GM23338 (cell line): ENCODE measurements around the gene PCBP3. TPM values are rescaled to one million over a fixed set of nuclear protein-coding genes. Genes with fewer than 3 reads are reported as not detected.

Experiments used
- ATAC-seq: fragments of 200-7000 bp; cut with Tn5 transposase; 3 replicates; pipeline ENCODE4 v1.9.1; 2020
- DNase-seq: peaks from one replicate; pipeline ENCODE4 v3.0.0-alpha.2; 2015; ENCODE audit warnings: low spot score
- H2AFZ ChIP-seq: fragments of 200-600 bp; sonication (generic); 2 replicates; pipeline ENCODE4 v1.8.0; 2016; ENCODE audit warnings: antibody characterized with exemption, mild to moderate bottlenecking, moderate library complexity
- H3F3A ChIP-seq: fragments of 200-600 bp; sonication (generic); replicated peaks from 2 replicates; pipeline ENCODE4 v1.8.0; 2017; ENCODE audit warnings: antibody characterized with exemption, mixed run types, low read depth
- H3K27ac ChIP-seq: fragments of 200-600 bp; sonication (generic); 2 replicates; pipeline ENCODE4 v1.6.1; 2016; ENCODE audit warnings: low read depth
- H3K27me3 ChIP-seq: fragments of 200-600 bp; sonication (generic); 2 replicates; pipeline ENCODE4 v1.8.0; 2016; ENCODE audit warnings: mild to moderate bottlenecking, mixed run types, moderate library complexity; ENCODE audit not compliant: insufficient read depth
- H3K36me3 ChIP-seq: fragments of 200-600 bp; sonication (generic); 2 replicates; pipeline ENCODE4 v1.8.0; 2016; ENCODE audit warnings: mild to moderate bottlenecking; ENCODE audit not compliant: insufficient read depth
- H3K4me1 ChIP-seq: fragments of 200-600 bp; sonication (generic); 2 replicates; pipeline ENCODE4 v1.8.0; 2016; ENCODE audit warnings: mild to moderate bottlenecking, moderate library complexity; ENCODE audit not compliant: insufficient read depth
- H3K4me2 ChIP-seq: fragments of 200-600 bp; sonication (generic); 2 replicates; pipeline ENCODE4 v1.7.1; 2017; ENCODE audit warnings: mixed run types
- H3K4me3 ChIP-seq: fragments of 200-600 bp; sonication (generic); 2 replicates; pipeline ENCODE4 v1.6.1; 2016; ENCODE audit warnings: mixed run types
- H3K79me2 ChIP-seq: fragments of 200-600 bp; sonication (generic); replicated peaks from 2 replicates; pipeline ENCODE4 v1.8.0; 2017; ENCODE audit warnings: mild to moderate bottlenecking; ENCODE audit not compliant: insufficient read depth
- H3K9me2 ChIP-seq: fragments of 200-600 bp; sonication (generic); 2 replicates; pipeline ENCODE4 v1.8.0; 2017; ENCODE audit not compliant: insufficient read depth
- H4K20me1 ChIP-seq: fragments of 200-600 bp; sonication (generic); replicated peaks from 2 replicates; pipeline ENCODE4 v1.8.0; 2017; ENCODE audit warnings: mild to moderate bottlenecking; ENCODE audit not compliant: insufficient read depth
- H3K27ac Mint-ChIP-seq: 2 replicates; pipeline ENCODE4 v1.8.0; 2020; ENCODE audit warnings: inconsistent platforms, mild to moderate bottlenecking, moderate library complexity, mixed read lengths
- H3K27me3 Mint-ChIP-seq: 3 replicates; pipeline ENCODE4 v1.8.0; 2022; ENCODE audit warnings: low read depth, mild to moderate bottlenecking, moderate library complexity, mixed read lengths, inconsistent platforms; ENCODE audit not compliant: insufficient read depth, poor library complexity
- H3K36me3 Mint-ChIP-seq: 3 replicates; pipeline ENCODE4 v1.8.0; 2021; ENCODE audit warnings: low read depth, mild to moderate bottlenecking, inconsistent platforms, moderate library complexity, mixed read lengths
- H3K4me1 Mint-ChIP-seq: 3 replicates; pipeline ENCODE4 v1.8.0; 2020; ENCODE audit warnings: mild to moderate bottlenecking, inconsistent platforms, mixed read lengths
- H3K4me3 Mint-ChIP-seq: 3 replicates; pipeline ENCODE4 v1.8.0; 2021; ENCODE audit warnings: moderate library complexity, mild to moderate bottlenecking, inconsistent platforms, mixed read lengths
- H3K9me3 Mint-ChIP-seq: 3 replicates; pipeline ENCODE4 v1.8.0; 2020; ENCODE audit warnings: moderate library complexity, mild to moderate bottlenecking, inconsistent platforms, mixed read lengths
- CREB1 ChIP-seq: fragments of 250-450 bp; sonication (Bioruptor Pico); IDR thresholded peaks from 2 replicates; pipeline ENCODE4 v1.5.0; 2020; ENCODE audit warnings: low read depth, mild to moderate bottlenecking, moderate library complexity
- EZH2 ChIP-seq: fragments of 200-600 bp; sonication (generic); IDR thresholded peaks from one replicate; pipeline ENCODE4 v1.8.0; 2017; ENCODE audit warnings: antibody characterized with exemption, mild to moderate bottlenecking, low read depth; ENCODE audit not compliant: unreplicated experiment
- EZH2phosphoT487 ChIP-seq: fragments of 200-600 bp; sonication (generic); IDR thresholded peaks from one replicate; pipeline ENCODE4 v1.8.1; 2018; ENCODE audit warnings: antibody characterized with exemption; ENCODE audit not compliant: unreplicated experiment
- JUNB ChIP-seq: IDR thresholded peaks from one replicate; pipeline ENCODE4 v1.6.1; 2016; ENCODE audit warnings: antibody characterized with exemption; ENCODE audit not compliant: unreplicated experiment
- NANOG ChIP-seq: IDR thresholded peaks from 2 replicates; pipeline ENCODE4 v1.6.1; 2016; ENCODE audit warnings: antibody characterized with exemption, borderline replicate concordance
- POLR2AphosphoS5 ChIP-seq: IDR thresholded peaks from 2 replicates; pipeline ENCODE4 v1.6.1; 2016; ENCODE audit warnings: antibody characterized with exemption, low read depth
- STAT1 ChIP-seq: IDR thresholded peaks from one replicate; pipeline ENCODE4 v1.6.1; 2016; ENCODE audit warnings: antibody characterized with exemption; ENCODE audit not compliant: unreplicated experiment
- ZNF114 ChIP-seq: fragments of 250-450 bp; sonication (Bioruptor Pico); IDR thresholded peaks from 2 replicates; pipeline ENCODE4 v1.5.0; 2020; ENCODE audit warnings: mild to moderate bottlenecking, moderate library complexity
- ZNF331 ChIP-seq: fragments of 250-450 bp; sonication (Bioruptor Pico); IDR thresholded peaks from 2 replicates; pipeline ENCODE4 v1.5.0; 2020; ENCODE audit warnings: low read depth, mild to moderate bottlenecking, moderate library complexity
- polyA plus RNA-seq: library from polyadenylated mRNA; unstranded; fragments of >200 nt; fragmentation: Nextera tagmentation; extraction: Ambion mirVana; gene quantifications from 2 replicates; pipeline ENCODE4 v1.2.1, GENCODE V29; 2016
- total RNA-seq: library from RNA; depleted of rRNA; stranded (reverse); fragments of >200 nt; shearing (Covaris generic); gene quantifications from 2 replicates; pipeline ENCODE4 v1.2.3, GENCODE V29; 2014
- TF ChIP-seq, protein P1 (sequence below), 2 experiments: fragments of 200-600 bp in 1 of 2; sonication (generic) in 1 of 2; conservative IDR thresholded peaks; 2 replicates each; pipeline versions ENCODE4 v1.5.1 to v1.6.1; 2016 to 2017; ENCODE audit warnings: antibody characterized with exemption in 2 of 2, low read depth in 2 of 2, mild to moderate bottlenecking in 2 of 2, moderate library complexity in 1 of 2
- TF ChIP-seq, protein P2 (sequence below): IDR thresholded peaks from 2 replicates; pipeline ENCODE4 v1.6.1; 2016; ENCODE audit warnings: antibody characterized with exemption

Gene PCBP3
- total and polyA plus RNA-seq, 2 experiments from 2014 or later, result 7.1 to 9.1 TPM

- H3K36me3 ChIP-seq, result no peaks in the 10 kb centered on the region
- H3K27ac Mint-ChIP-seq, result no peak overlapping the region
- H2AFZ ChIP-seq, result no peak overlapping the region
- H3K27ac ChIP-seq, result no peak overlapping the region
- TF ChIP-seq STAT1, result no peak
- TF ChIP-seq ZNF331 (CRISPR knock-in tag), result no peak
- H4K20me1 ChIP-seq, result no peaks in the 10 kb centered on the region
- H3F3A ChIP-seq, result no peaks in the 10 kb centered on the region
- H3K9me2 ChIP-seq, result no peaks in the 10 kb centered on the region
- no peak for DNase-seq
- peaks cover 2% of the 10 kb centered on the region for H3K27me3 Mint-ChIP-seq
- H3K4me2 ChIP-seq, result no peak overlapping the region
- no peaks in the 10 kb centered on the region for H3K4me1 Mint-ChIP-seq
- H3K9me3 Mint-ChIP-seq, result no peaks in the 10 kb centered on the region
- no peak for ATAC-seq
- no peaks in the 10 kb centered on the region for H3K36me3 Mint-ChIP-seq
- no peaks in the 10 kb centered on the region for H3K27me3 ChIP-seq
- H3K4me1 ChIP-seq, result no peaks in the 10 kb centered on the region
- no peaks in the 10 kb centered on the region for H3K79me2 ChIP-seq
- no peak overlapping the region for H3K4me3 ChIP-seq
- no peak overlapping the region for H3K4me3 Mint-ChIP-seq
Observed at GRCh38 chr21:45763506-45763905, 120.0 kb downstream of the PCBP3 start.

- Mint-ChIP-seq H3K27me3 (peaks cover 2% of the 10 kb centered on the region), H3K27ac (0 out of 2 replicates have a peak overlapping the region, but pooled peaks have one; percentile 33), H3K36me3 (no peaks in the 10 kb centered on the region), H3K9me3 (no peaks in the 10 kb centered on the region), H3K4me3 (no peak overlapping the region), H3K4me1 (no peaks in the 10 kb centered on the region)
- Histone ChIP-seq H3K79me2 (no peaks in the 10 kb centered on the region), H4K20me1 (no peaks in the 10 kb centered on the region), H3K4me2 (no peak overlapping the region), H3F3A (no peaks in the 10 kb centered on the region), H3K9me2 (no peaks in the 10 kb centered on the region), H3K36me3 (no peaks in the 10 kb centered on the region), H3K27ac (no peak overlapping the region), H3K4me3 (no peak overlapping the region), H2AFZ (no peak overlapping the region), H3K4me1 (no peaks in the 10 kb centered on the region), H3K27me3 (no peaks in the 10 kb centered on the region)
- TF ChIP-seq NANOG (no peak), EZH2 (no peak), STAT1 (no peak), JUNB (no peak), ZNF114 (CRISPR knock-in tag) (no peak)
- TF ChIP-seq, protein P1, sequence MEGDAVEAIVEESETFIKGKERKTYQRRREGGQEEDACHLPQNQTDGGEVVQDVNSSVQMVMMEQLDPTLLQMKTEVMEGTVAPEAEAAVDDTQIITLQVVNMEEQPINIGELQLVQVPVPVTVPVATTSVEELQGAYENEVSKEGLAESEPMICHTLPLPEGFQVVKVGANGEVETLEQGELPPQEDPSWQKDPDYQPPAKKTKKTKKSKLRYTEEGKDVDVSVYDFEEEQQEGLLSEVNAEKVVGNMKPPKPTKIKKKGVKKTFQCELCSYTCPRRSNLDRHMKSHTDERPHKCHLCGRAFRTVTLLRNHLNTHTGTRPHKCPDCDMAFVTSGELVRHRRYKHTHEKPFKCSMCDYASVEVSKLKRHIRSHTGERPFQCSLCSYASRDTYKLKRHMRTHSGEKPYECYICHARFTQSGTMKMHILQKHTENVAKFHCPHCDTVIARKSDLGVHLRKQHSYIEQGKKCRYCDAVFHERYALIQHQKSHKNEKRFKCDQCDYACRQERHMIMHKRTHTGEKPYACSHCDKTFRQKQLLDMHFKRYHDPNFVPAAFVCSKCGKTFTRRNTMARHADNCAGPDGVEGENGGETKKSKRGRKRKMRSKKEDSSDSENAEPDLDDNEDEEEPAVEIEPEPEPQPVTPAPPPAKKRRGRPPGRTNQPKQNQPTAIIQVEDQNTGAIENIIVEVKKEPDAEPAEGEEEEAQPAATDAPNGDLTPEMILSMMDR (conservative IDR thresholded peaks at IDR 0.05; ENCODE audit: low read depth in 2 of 2), result no peak
- TF ChIP-seq, protein P2, sequence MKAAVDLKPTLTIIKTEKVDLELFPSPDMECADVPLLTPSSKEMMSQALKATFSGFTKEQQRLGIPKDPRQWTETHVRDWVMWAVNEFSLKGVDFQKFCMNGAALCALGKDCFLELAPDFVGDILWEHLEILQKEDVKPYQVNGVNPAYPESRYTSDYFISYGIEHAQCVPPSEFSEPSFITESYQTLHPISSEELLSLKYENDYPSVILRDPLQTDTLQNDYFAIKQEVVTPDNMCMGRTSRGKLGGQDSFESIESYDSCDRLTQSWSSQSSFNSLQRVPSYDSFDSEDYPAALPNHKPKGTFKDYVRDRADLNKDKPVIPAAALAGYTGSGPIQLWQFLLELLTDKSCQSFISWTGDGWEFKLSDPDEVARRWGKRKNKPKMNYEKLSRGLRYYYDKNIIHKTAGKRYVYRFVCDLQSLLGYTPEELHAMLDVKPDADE, result no peak
- DNase-seq, result no peak
- ATAC-seq, result no peak
Observed at GRCh38 chr21:45764792-45765191, 121.3 kb downstream of the PCBP3 start.

GRCh38 chr21:45765375-45765774 lies 121.8 kb downstream of the PCBP3 start:
- H3K9me2 ChIP-seq, result no peaks in the 10 kb centered on the region
- Mint-ChIP-seq H3K36me3 (no peaks in the 10 kb centered on the region), H3K4me1 (no peaks in the 10 kb centered on the region), H3K27me3 (peaks cover 2% of the 10 kb centered on the region), H3K9me3 (no peaks in the 10 kb centered on the region), H3K4me3 (no peak overlapping the region), H3K27ac (no peak overlapping the region)
- DNase-seq (no peak), ATAC-seq (no peak)
- no peak overlapping the region for H3K27ac ChIP-seq
- H3K27me3 ChIP-seq, result no peaks in the 10 kb centered on the region
- no peaks in the 10 kb centered on the region for H4K20me1 ChIP-seq
- no peaks in the 10 kb centered on the region for H3K79me2 ChIP-seq
- no peaks in the 10 kb centered on the region for H3K4me1 ChIP-seq
- no peaks in the 10 kb centered on the region for H3K36me3 ChIP-seq
- no peak overlapping the region for H2AFZ ChIP-seq
- no peaks in the 10 kb centered on the region for H3F3A ChIP-seq
- no peak overlapping the region for H3K4me3 ChIP-seq
- no peak overlapping the region for H3K4me2 ChIP-seq
- TF ChIP-seq NANOG, result no peak
- no peak for TF ChIP-seq CREB1 (CRISPR knock-in tag)
- no peak for TF ChIP-seq ZNF114 (CRISPR knock-in tag)
- TF ChIP-seq EZH2phosphoT487, result no peak
- TF ChIP-seq EZH2, result no peak
- TF ChIP-seq, protein P2, result no peak
- TF ChIP-seq, protein P1 (conservative IDR thresholded peaks at IDR 0.05; ENCODE audit: low read depth in 2 of 2), result no peak
- no peak for TF ChIP-seq ZNF331 (CRISPR knock-in tag)
- no peak for TF ChIP-seq POLR2AphosphoS5
- no peak for TF ChIP-seq JUNB
- no peak for TF ChIP-seq STAT1
